OCI-LY3 (cell line): ENCODE measurements around the gene SH2D4B.

Experiments used
- H2AFZ ChIP-seq: fragments of 200-600, 300-600 bp; shearing (Covaris generic); 2 replicates; pipeline ENCODE4 v1.6.0; 2014; ENCODE audit warnings: antibody characterized with exemption, low read depth, low read length
- H3K27ac ChIP-seq: fragments of 200-600, 300-600 bp; sonication (generic); 2 replicates; pipeline ENCODE4 v1.5.1; 2014; ENCODE audit warnings: mild to moderate bottlenecking, low read length, moderate library complexity, mixed read lengths
- H3K27me3 ChIP-seq: fragments of 200-600, 300-600 bp; sonication (generic); 2 replicates; pipeline ENCODE4 v1.6.1; 2014; ENCODE audit warnings: low read depth, low read length, mixed read lengths
- H3K36me3 ChIP-seq: fragments of 200-600, 300-600 bp; sonication (generic); replicated peaks from 2 replicates; pipeline ENCODE3; 2014; ENCODE audit warnings: low read depth, low read length, mixed read lengths
- H3K4me1 ChIP-seq: fragments of 300-600, 200-600 bp; sonication (generic); 2 replicates; pipeline ENCODE4 v1.6.1; 2014; ENCODE audit warnings: low read length, mixed read lengths
- H3K4me2 ChIP-seq: fragments of 200-600, 300-600 bp; sonication (generic); 2 replicates; pipeline ENCODE4 v1.6.1; 2014; ENCODE audit warnings: low read length, mixed read lengths
- H3K4me3 ChIP-seq: fragments of 300-600, 200-600 bp; sonication (generic); 2 replicates; pipeline ENCODE4 v1.5.1; 2014; ENCODE audit warnings: antibody characterized with exemption, mild to moderate bottlenecking, low read length, moderate library complexity
- H3K79me2 ChIP-seq: fragments of 300-600, 200-600 bp; shearing (Covaris generic); 2 replicates; pipeline ENCODE4 v1.6.1; 2014; ENCODE audit warnings: mild to moderate bottlenecking, low read length, mixed read lengths
- H3K9ac ChIP-seq: fragments of 300-600, 200-600 bp; shearing (Covaris generic); 2 replicates; pipeline ENCODE4 v1.6.0; 2014; ENCODE audit warnings: mild to moderate bottlenecking, low read length, moderate library complexity
- H3K9me3 ChIP-seq: fragments of 200-600, 300-600 bp; shearing (Covaris generic); 2 replicates; pipeline ENCODE4 v1.6.1; 2014; ENCODE audit warnings: low read length, mixed read lengths; ENCODE audit not compliant: insufficient read depth
- H4K20me1 ChIP-seq: fragments of 200-600, 300-600 bp; sonication (generic); 2 replicates; pipeline ENCODE4 v1.6.1; 2016; ENCODE audit warnings: low read length, mixed read lengths; ENCODE audit not compliant: insufficient read depth
- CTCF ChIP-seq: fragments of 200-600, 300-600 bp; sonication (generic); IDR thresholded peaks from 2 replicates; pipeline ENCODE4 v1.5.1; 2014; ENCODE audit warnings: antibody characterized with exemption, low read length, low read depth
- EZH2phosphoT487 ChIP-seq: fragments of 200-600 bp; shearing (Covaris generic); IDR thresholded peaks from 2 replicates; pipeline ENCODE4 v1.6.1; 2018; ENCODE audit warnings: antibody characterized with exemption, mixed run types, low read depth

Gene SH2D4B

GRCh38 chr10:80684259-80684658, 146.6 kb downstream of the SH2D4B start:
- Histone ChIP-seq H3K27ac (no peak overlapping the region), H3K27me3 (peaks cover 3% of the 10 kb centered on the region; the same call in 1 of the 2 replicates), H3K4me3 (no peak overlapping the region), H3K4me1 (0 out of 2 replicates have a peak, but pooled peaks cover 4% of the 10 kb centered on the region), H3K79me2 (no peaks in the 10 kb centered on the region), H3K4me2 (no peak overlapping the region), H3K9me3 (no peaks in the 10 kb centered on the region), H3K9ac (no peak overlapping the region), H4K20me1 (no peaks in the 10 kb centered on the region), H3K36me3 (no peaks in the 10 kb centered on the region), H2AFZ (no peak overlapping the region)
- TF ChIP-seq EZH2phosphoT487 (no peak), CTCF (no peak)

GRCh38 chr10:80685355-80685754, 147.7 kb downstream of the SH2D4B start:
- peaks cover 3% of the 10 kb centered on the region; the same call in 1 of the 2 replicates for H3K27me3 ChIP-seq
- H3K4me2 ChIP-seq: no peak overlapping the region
- no peaks in the 10 kb centered on the region for H4K20me1 ChIP-seq
- H3K9me3 ChIP-seq: no peaks in the 10 kb centered on the region
- 0 out of 2 replicates have a peak, but pooled peaks cover 4% of the 10 kb centered on the region for H3K4me1 ChIP-seq
- H3K4me3 ChIP-seq: no peak overlapping the region
- no peaks in the 10 kb centered on the region for H3K79me2 ChIP-seq
- H2AFZ ChIP-seq: no peak overlapping the region
- no peaks in the 10 kb centered on the region for H3K36me3 ChIP-seq
- no peak overlapping the region for H3K9ac ChIP-seq
- H3K27ac ChIP-seq: no peak overlapping the region
- TF ChIP-seq CTCF: no peak
- TF ChIP-seq EZH2phosphoT487: no peak

- Histone ChIP-seq H3K27me3 (peaks cover 11% of the 10 kb centered on the region; the same call in 1 of the 2 replicates), H3K9ac (no peak overlapping the region), H2AFZ (no peak overlapping the region), H3K4me3 (no peak overlapping the region), H3K79me2 (no peaks in the 10 kb centered on the region), H3K4me1 (0 out of 2 replicates have a peak, but pooled peaks cover 4% of the 10 kb centered on the region), H3K27ac (no peak overlapping the region), H3K36me3 (no peaks in the 10 kb centered on the region), H4K20me1 (no peaks in the 10 kb centered on the region), H3K4me2 (no peak overlapping the region), H3K9me3 (no peaks in the 10 kb centered on the region)
- TF ChIP-seq CTCF (no peak), EZH2phosphoT487 (no peak)
Observed at GRCh38 chr10:80686734-80687475, 149.2 kb downstream of the SH2D4B start.

GRCh38 chr10:80687476-80687789, 149.7 kb downstream of the SH2D4B start:
- TF ChIP-seq CTCF: no peak
- no peak for TF ChIP-seq EZH2phosphoT487
- Histone ChIP-seq H3K9me3 (no peaks in the 10 kb centered on the region), H2AFZ (no peak overlapping the region), H3K9ac (no peak overlapping the region), H3K4me2 (no peak overlapping the region), H4K20me1 (no peaks in the 10 kb centered on the region), H3K27ac (no peak overlapping the region), H3K79me2 (no peaks in the 10 kb centered on the region), H3K36me3 (no peaks in the 10 kb centered on the region), H3K4me3 (no peak overlapping the region), H3K27me3 (peaks cover 12% of the 10 kb centered on the region; the same call in 1 of the 2 replicates), H3K4me1 (0 out of 2 replicates have a peak, but pooled peaks cover 4% of the 10 kb centered on the region)
